GM18951 (cell line): ENCODE measurements around the gene MAT1A.
"Not testable (repeated sequence)": the region's sequence is repeated elsewhere in the genome, so short reads cannot be mapped to it uniquely, and the experiment has no call there.

ENCODE experiments used
- POLR2A ChIP-seq: IDR thresholded peaks from 4 replicates; pipeline ENCODE4 v1.6.1; 2011; ENCODE audit warnings: mild to moderate bottlenecking; ENCODE audit not compliant: insufficient read length, insufficient read depth; ENCODE audit errors: extremely low read depth
- in situ Hi-C: fragments of 300-500 bp; cut with MboI; formaldehyde crosslinking; loops from one replicate; pipeline ENCODE4 v1.12.0; 2022; ENCODE audit warnings: low sequenced_read_pairs, mixed read lengths, inconsistent platforms; ENCODE audit not compliant: unreplicated experiment

Gene MAT1A

GRCh38 chr10:80265740-80266512 lies 23.5 kb downstream of the MAT1A start:
- in situ Hi-C loops: no loop called here
- no peak for TF ChIP-seq POLR2A

GRCh38 chr10:80264081-80265056 lies 25.1 kb downstream of the MAT1A start:
- TF ChIP-seq POLR2A: no peak
- in situ Hi-C loops: no loop called here

- in situ Hi-C loops: no loop called here
- TF ChIP-seq POLR2A: no peak
These were observed 28.0 kb downstream of the MAT1A start for GRCh38 chr10:80261316-80262030.

- no peak for TF ChIP-seq POLR2A
- in situ Hi-C loops: no loop called here
These were observed 28.9 kb downstream of the MAT1A start for GRCh38 chr10:80260295-80261243.

- in situ Hi-C loops: no loop called here
These were observed 30.0 kb downstream of the MAT1A start for GRCh38 chr10:80259405-80259871.

GRCh38 chr10:80256798-80257197 lies 32.7 kb downstream of the MAT1A start:
- in situ Hi-C loops: not testable (repeated sequence)

More at GRCh38 chr10:80259405-80259871, 30.0 kb downstream of the MAT1A start:
- TF ChIP-seq POLR2A: no peak

GRCh38 chr10:80254726-80255125 lies 34.7 kb downstream of the MAT1A start:
- in situ Hi-C loops: not testable (repeated sequence)

GRCh38 chr10:80253963-80254271 lies 35.5 kb downstream of the MAT1A start:
- in situ Hi-C loops: not testable (repeated sequence)

- in situ Hi-C loops: no loop called here
- no peak for TF ChIP-seq POLR2A
These were observed 36.0 kb downstream of the MAT1A start for GRCh38 chr10:80253266-80253962.

GRCh38 chr10:80252296-80252887 lies 37.1 kb downstream of the MAT1A start:
- TF ChIP-seq POLR2A: no peak
- in situ Hi-C loops: no loop called here

GRCh38 chr10:80251703-80252280 lies 37.7 kb downstream of the MAT1A start:
- in situ Hi-C loops: not testable (repeated sequence)

GRCh38 chr10:80250399-80250798 lies 39.1 kb downstream of the MAT1A start:
- in situ Hi-C loops: not testable (repeated sequence)

- in situ Hi-C loops: loop anchor here (25.0 kb wide), 1 partner anchor 313 kb away; the partner anchor contains the start of gene SFTPD
These were observed 39.6 kb downstream of the MAT1A start for GRCh38 chr10:80249906-80250305.

- in situ Hi-C loops: loop anchor here (25.0 kb wide), 1 partner anchor 310 kb away; the partner anchor contains the start of gene SFTPD
These were observed 41.8 kb downstream of the MAT1A start for GRCh38 chr10:80247611-80248010.

- in situ Hi-C loops: loop anchor here (25.0 kb wide), 1 partner anchor 307 kb away; the partner anchor contains the start of gene SFTPD
These were observed 45.1 kb downstream of the MAT1A start for GRCh38 chr10:80244371-80244770.

GRCh38 chr10:80242341-80242740 lies 47.1 kb downstream of the MAT1A start:
- in situ Hi-C loops: loop anchor here (25.0 kb wide), 1 partner anchor 305 kb away; the partner anchor contains the start of gene SFTPD

GRCh38 chr10:80236457-80236856 lies 53.0 kb downstream of the MAT1A start:
- in situ Hi-C loops: loop anchor here (25.0 kb wide), 1 partner anchor 299 kb away; the partner anchor contains the start of gene SFTPD
